GM10266 (cell line): ENCODE data around the gene ZNF483.

Source experiments
- DNase-seq: peaks from one replicate; pipeline ENCODE4 v3.0.0; 2012; ENCODE audit errors: extremely low spot score
- TF ChIP-seq, protein P1 (sequence below): IDR thresholded peaks from 2 replicates; pipeline ENCODE4 v1.5.1; 2012; ENCODE audit warnings: mild to moderate bottlenecking, low read depth; ENCODE audit not compliant: control insufficient read depth, insufficient read depth; ENCODE audit errors: missing control alignments

ZNF483 gene

DNA sequence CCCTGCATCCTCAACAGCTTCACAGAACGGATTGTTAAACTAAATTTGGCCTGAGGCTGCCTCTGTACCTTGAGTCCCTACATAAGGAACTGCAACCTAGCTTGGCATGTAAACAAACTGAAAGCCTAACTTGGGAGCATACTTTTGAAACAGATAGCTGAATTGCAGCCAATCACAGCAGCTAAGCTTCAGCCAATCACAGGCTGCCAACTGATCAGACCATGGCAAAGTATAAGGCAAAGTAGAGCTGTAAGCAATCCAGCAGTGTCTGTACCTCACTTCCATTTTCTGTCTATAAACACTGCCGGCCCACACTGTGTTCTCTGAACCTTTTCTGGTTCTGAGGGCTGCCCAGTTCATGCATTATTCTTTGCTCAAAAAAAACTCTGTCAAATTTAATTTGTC, 8.9 kb upstream of the ZNF483 start:
- TF ChIP-seq, protein P1, sequence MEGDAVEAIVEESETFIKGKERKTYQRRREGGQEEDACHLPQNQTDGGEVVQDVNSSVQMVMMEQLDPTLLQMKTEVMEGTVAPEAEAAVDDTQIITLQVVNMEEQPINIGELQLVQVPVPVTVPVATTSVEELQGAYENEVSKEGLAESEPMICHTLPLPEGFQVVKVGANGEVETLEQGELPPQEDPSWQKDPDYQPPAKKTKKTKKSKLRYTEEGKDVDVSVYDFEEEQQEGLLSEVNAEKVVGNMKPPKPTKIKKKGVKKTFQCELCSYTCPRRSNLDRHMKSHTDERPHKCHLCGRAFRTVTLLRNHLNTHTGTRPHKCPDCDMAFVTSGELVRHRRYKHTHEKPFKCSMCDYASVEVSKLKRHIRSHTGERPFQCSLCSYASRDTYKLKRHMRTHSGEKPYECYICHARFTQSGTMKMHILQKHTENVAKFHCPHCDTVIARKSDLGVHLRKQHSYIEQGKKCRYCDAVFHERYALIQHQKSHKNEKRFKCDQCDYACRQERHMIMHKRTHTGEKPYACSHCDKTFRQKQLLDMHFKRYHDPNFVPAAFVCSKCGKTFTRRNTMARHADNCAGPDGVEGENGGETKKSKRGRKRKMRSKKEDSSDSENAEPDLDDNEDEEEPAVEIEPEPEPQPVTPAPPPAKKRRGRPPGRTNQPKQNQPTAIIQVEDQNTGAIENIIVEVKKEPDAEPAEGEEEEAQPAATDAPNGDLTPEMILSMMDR: no peak
- no peak for DNase-seq

DNA sequence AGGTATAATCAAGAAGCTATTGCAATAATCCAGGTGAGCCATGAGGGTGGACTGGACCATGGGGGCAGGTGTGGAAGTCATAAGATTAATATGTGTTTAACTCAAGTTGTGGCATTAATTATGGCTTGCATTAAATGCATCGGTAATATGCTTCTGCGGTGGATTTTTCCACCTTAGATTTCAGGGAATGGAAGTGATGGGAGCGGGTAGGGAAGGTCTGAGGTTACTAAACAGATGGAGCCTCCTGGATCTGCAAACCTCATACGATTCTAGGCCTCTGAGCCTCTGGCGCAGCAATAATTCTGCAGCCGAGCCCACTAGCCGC, 286 bp upstream of the ZNF483 start:
- DNase-seq: no peak
- TF ChIP-seq, protein P1: no peak

DNA sequence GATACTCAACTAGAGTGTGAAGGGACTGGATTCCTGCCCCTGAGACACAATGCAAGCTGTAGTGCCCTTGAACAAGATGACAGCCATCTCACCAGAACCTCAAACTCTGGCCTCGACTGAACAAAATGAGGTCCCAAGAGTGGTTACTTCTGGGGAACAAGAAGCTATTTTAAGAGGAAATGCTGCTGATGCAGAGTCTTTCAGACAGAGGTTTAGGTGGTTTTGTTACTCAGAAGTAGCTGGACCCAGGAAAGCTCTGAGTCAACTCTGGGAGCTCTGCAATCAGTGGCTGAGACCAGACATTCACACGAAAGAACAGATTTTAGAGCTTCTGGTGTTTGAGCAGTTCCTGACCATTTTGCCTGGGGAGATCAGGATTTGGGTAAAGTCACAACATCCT, 2.4 kb downstream of the ZNF483 start:
- no peak for DNase-seq
- TF ChIP-seq, protein P1: no peak

DNA sequence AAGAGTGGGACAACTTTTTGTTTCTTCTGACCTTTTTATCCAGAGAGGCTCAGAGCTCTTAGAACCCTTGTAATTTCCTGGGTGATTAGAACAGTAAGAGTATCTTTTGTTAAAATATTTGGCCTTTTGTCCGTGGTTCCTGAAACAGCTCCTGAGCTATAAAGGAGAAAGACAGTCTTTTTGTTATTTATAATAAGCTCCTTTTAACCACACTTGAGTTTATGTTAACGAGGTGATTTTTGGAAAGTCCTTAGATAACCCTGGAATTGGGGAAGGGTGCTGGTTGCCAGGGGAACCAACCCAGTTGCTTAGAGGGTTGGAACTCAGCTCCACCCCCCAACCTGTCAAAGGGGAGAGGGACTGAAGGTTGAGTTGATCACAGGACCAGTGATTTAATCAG, 4.8 kb downstream of the ZNF483 start:
- no peak for DNase-seq
- TF ChIP-seq, protein P1: no peak

DNA sequence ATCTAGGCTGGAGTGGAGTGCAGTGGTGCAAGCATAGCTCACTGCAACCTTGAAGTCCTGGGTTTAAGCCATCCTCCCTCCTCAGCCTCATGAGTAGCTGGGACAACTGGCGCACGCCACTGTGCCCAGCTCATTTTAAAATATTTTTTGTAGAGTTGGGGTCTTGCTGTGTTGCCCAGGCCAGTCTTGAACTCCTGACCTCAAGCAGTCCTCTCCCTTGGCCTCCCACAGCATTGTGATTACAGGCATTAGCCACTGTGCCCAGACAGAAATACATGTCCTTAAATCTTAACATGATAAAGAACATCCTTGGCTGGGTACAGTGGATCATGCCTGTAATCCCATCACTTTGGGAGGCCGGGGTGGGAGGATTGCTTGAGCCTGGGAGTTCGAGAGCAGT, 6.7 kb downstream of the ZNF483 start:
- TF ChIP-seq, protein P1: no peak
- no peak for DNase-seq

DNA sequence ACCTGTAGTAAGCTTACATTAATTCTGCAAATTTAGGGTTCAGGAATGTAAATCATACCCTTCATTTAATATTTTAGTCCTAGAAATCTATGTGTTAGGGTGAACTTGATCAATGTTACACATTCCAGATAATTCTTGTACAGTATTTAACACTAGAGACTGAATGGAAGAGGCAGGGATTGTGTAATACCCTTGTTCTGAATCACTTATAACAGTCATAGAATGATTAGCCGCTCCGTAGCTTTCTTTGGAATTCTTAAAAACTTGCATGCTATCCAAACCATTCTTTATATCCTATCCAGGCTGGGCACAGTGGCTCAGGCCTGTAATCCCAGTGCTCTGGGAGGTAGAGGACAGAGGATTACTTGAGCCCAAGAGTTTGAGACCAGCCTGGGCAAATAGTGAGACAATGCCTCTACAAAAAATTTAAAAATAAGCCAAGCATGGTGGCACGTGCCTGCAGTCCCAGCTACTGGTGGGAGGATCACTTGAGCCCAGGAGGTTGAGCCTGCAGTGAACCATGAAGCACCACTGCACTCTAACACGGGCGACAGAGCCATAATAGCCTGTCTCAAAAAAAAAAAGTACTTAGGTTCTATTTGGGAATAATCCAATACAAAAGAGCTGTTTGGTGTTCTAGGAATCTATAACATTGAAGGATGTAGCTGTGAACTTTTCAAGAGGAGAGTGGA, 8.3 kb downstream of the ZNF483 start:
- TF ChIP-seq, protein P1: no peak
- no peak for DNase-seq

DNA sequence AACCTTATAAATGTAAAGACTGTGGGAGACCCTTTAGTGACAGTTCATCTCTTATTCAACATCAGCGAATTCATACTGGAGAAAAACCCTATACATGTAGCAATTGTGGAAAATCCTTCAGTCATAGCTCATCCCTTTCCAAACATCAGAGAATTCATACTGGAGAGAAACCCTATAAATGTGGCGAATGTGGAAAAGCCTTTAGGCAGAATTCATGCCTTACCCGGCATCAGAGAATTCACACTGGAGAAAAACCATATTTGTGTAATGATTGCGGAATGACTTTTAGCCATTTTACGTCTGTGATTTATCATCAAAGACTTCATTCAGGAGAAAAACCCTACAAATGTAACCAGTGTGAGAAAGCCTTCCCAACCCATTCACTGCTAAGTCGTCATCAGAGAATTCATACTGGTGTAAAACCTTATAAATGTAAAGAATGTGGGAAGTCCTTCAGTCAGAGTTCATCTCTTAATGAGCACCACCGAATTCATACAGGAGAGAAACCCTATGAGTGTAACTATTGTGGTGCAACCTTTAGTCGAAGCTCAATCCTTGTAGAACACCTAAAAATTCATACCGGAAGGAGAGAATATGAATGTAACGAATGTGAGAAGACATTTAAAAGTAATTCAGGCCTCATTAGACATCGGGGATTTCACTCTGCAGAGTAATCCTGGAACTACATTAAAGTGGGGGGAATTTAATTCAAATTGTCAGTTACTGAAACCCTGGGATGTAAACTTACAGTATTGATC, 17.7 kb downstream of the ZNF483 start:
- TF ChIP-seq, protein P1: no peak

More for the DNA sequence above, 17.7 kb downstream of the ZNF483 start:
- DNase-seq: no peak
